HG02571 (cell line): ENCODE measurements around the gene CCDC40.

Source experiments
- ATAC-seq: cut with Tn5 transposase; IDR thresholded peaks from one replicate; pipeline ENCODE4 v1.9.1; 2021; ENCODE audit warnings: mild to moderate bottlenecking, moderate library complexity; ENCODE audit not compliant: unreplicated experiment

CCDC40 gene

DNA sequence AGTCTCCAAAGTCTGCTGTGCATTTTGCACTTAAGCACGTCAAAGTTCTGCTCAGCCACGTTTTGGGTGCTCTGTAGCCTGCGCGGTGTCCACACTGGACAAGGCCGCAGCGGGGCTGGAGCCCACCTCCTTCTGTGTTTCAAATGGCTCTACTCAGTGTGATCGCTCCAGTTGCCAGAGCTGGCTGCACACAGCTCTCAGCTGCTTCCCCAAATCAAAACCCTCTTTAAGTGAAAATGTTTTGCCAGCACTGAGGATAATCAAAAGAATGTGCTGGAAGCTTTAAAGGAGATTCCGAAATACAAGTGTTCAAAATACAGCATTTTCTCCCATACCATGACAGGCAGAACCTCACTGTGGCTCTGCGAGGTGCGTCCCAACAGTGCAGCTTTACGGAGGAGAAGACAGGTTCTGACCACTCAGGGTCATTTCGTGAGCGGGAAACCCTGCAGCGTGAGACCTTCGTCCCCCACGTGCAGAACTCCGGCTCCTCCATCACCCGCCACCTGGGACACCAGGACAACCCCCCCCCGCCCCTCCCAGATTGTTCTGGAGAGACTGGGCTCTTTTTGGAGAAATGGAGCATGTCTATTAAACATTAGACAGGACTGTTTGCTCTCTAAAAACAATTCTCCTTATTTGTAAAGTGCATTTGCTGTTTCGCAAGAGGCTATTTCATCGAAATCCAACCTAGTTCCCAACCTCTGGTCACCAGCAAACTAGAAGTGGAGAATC lies 17.4 kb upstream of the CCDC40 start:
- no peak for ATAC-seq

DNA sequence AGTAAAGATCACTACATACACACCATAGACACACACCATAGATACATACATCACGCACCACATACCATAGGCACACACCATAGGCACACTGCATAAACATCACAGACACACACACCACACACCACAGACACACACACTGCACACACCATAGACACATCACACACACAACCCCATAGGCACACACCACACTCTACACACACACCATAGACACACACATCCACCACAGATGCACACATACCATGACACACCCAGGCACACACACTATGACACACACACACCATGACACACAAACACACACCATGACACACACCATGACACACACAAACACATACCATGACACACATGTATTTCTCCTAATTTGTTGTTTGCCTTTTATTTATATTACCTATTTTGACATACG lies 14.8 kb upstream of the CCDC40 start:
- no peak for ATAC-seq

DNA sequence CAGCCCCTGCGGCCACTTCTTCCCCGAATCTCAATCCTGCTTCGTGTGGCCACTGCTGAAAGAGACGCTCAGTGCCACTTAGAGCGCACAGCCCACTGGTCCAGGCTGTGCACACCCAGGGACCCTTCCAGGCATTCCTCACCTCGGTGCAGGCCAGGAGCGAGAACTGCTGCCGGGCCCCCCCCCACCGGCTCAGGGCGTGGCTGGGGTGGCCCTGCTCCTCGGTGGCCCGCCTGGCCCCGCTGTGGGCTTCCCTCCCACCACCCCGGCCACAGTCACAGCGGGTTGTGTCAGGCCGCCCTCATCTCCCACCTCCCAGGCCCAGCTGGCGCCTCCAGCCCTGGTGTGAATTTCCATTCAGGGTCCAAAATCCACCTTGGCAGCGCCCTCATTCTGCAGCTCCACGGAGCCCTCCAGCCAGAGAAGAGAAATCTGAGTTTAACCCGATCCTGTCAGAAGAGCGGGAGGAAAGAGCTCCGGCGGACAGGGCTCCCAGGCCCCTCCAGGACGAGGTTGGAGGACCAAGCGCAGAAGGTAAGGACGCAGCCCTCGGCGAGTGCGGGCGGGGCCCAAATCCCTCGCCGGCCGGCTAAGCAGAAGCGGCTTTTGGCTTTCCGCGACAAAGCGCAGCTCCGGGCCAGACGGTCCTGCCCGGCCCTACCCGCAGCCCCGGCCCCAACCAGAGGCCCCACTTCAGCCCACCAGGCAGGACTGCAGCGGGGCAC lies 12.8 kb upstream of the CCDC40 start:
- ATAC-seq, result no peak

DNA sequence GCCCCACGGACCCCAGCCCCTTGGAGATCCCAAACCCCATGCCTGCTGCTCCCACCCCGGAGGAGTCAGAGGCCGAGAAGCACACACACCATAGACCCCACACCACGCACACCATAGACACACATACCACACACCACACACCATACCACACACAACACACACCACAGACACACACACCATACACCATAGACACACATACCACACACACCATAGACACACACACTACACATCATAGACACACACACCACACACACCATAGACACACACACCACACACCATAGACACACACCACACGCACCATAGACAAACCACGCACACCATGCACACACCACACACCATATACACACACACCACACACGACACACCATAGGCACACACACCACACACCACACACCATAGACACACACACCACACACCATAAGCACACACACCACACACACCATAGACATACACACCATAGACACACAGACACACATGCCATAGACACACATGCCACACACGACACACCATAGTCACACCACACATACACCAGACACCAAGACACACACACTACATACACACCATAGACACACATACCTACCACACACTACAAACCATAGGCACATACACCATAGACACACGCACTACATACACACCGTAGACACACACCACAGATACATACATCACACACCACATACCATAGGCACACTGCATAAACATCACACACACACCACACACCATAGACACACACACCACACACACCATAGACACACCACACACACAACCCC lies 12.1 kb upstream of the CCDC40 start:
- no peak for ATAC-seq

DNA sequence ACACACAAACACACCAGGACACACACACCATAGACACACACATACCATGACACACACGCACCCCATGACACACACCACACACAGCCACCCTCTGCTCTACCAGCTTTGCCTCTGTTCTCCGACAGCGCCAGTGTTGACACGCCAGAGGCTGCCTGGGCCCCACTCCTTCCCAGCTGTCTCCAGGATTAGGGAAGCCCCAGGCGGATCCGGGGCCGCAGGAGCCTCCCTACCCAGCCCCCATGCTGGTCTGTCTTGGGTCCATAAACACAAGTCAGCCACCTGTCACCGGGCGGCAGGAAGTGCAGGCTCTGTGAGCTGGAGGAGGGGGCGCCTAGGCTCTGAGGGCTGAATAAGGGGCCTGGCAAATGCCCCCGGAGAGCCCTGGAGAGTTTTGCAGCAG lies 11.3 kb upstream of the CCDC40 start:
- no peak for ATAC-seq

DNA sequence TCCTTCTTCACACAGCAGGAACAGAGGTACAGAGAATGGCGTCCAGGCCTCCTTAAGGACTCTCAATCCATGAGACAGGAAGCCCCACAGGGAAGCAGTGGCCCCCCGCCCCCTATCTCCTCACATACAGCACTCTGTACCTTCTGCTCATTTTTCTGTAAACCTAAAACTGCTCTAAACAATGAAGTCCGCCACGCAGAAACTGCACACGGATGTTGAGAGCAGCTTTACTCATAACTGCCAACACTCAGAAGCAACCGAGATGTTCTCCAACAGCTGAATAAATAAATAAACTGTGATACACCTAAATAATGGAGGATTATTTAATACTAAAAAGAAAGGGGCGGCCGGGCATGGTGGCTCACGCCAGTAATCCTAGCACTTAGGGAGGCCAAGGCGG lies 10.6 kb upstream of the CCDC40 start:
- no peak for ATAC-seq

DNA sequence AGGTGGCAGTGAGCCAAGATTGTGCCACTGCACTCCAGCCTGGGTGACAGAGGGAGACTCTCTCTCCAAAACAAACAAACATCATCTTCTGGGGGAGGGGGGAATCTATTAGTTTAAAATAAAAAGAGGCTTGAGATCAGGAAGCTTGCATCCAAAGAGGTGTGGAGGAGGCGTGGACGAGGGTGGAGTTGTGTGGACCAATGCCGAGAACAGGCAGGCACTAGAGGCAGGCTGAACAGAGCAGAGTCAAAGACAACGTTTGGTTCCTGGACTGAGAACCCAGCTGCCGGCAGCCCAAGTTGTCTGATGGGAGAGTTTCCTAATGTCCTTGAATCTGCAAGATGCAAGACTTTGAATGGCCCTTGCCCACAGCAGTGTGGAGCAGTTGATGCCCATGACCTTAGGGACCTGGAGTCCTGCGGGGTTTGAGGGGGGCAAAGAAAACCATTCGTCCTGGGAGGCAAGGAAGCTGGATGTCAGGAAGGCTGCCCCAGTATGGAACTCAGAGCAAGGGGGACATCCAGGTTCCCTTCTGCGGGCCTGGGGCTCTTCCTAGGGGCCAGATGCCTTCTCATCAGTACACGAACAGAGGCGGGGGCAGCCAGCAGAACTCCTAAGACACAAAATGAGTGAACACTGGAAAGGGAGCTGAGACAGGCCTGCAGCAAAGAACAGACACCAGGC lies 9.9 kb upstream of the CCDC40 start:
- ATAC-seq, result no peak

DNA sequence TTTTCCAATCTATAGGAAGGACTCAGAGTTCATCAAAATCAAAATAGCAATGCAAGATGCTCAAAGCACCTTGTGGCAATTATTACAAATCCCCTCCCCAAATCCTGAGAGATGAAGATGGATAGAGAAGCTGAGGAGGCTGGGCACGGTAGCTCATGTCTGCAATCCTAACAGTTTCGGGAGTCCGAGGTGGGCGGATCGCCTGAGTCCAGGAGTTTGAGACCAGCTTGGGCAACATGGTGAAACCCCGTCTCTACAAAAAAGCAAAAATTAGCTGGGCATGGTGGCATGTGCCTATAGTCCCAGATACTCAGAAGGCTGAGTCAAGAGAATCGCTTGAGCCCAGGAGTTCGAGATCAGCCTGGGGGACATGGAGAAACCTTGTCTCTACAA lies 9.4 kb upstream of the CCDC40 start:
- no peak for ATAC-seq

DNA sequence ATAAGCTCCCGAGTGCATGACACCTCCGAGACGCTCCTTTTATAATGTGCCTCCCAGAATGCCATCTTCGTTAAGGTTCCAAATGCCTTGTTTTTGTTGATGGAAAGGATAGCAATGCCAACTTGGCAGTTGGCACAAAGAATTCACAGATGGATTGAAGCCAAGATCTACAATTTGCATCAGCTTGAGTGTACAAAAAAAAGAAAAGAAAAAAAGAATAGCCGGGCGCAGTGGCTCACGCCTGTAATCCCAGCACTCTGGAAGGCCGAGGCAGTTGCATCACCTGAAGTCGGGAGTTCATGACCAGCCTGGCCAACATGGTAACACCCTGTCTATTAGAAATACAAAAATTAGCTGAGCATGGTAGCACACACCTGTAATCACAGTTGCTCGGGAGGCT lies 8.4 kb upstream of the CCDC40 start:
- ATAC-seq, result no peak

DNA sequence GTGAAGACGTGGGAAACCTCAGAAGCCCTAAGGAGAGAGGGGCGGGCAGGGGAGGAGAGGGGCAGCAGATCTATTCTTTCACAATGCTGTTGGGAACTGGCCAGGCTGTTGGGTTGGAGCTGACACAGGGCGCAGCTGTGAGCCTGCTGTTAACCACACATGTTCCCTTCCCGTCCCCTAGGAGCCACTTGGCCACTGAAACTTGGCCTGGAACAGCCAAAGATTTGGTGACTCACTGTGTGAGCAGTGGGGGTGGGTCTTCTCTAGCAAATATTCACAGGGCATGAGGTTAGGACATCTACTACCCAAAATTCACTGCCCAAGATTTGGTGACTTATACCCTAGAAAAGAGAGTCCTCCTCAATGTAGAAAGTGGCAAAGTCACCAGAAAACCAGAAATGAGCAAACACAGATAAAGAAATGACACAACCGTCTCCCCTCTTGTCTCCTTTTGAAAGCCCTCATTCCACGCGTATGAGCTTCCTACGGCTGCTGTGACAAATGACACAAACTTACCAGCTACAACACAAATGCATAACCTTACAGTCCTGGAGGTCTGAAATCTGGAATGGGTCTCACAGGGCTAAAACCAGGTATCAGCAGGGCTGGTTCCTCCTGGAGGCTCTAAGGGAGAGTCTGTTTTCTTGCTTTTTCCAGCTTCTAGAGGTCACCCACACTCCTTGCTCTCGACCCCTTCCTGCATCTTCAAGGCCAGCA lies 7.0 kb upstream of the CCDC40 start:
- ATAC-seq, result no peak

DNA sequence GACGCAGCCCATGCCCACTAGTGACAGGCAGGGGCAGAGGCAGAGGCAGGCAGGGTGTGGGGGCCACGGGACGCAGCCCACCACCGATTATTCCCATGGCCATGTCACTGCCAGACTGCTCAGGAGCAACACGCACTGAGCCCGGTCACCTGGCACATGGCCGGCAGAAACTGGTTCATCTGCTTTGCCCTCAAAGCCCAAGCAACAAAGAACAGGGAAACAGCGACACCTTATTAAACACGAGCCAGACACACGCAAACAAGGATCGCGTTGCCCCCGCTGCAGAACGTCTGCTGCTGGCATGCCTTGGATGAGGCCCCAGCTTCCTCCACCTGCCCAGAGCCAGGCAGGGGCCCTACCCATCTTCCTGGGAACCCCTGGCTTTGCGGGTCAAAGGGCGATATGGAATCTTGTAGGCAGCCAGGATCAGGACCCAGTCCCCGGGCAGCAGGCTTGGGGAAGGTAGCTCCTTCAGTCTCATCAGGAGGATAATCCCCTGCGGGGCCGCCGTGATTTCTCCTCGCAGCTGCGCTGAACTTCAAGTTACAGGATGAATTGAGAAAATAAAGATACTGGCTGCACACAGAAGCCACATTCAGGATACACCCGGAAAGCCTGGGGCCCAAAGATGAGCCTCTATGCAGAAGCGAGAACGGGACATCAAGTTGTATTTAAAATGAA lies 5.6 kb upstream of the CCDC40 start:
- ATAC-seq, result no peak

DNA sequence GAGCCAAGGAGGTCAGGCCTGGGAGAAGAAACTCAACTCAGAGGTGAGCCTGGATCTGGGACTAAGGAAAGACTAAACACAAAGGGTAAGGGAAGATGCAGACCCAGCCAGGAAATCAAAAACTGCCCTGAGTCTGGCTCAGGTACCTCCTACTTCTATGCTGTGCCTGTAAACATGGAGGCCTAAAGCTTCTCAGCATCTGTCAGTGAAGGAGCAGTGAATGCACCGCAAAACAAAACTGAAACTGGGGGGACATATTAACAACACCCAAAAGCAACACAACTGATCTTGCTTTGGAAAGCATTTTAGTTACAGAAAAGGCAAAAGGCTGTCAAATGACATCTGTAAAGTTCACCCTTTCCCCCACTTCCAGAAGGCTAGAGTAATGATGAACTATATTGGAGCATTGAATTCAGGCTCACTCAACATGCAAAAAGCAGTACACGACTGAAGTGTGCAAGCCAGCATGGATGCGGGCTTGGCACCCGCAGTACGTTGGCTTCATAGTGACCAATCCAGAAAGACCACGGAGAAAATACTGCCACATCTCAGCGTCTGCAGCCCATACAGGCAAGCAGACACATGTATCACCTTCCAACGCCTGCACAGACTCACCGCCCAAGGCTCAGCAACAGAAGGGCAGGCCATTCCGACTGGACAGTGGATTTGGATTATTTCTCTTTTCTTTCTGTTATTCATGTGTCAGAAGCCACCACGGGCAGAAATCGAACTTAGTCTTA lies 4.6 kb upstream of the CCDC40 start:
- no peak for ATAC-seq

DNA sequence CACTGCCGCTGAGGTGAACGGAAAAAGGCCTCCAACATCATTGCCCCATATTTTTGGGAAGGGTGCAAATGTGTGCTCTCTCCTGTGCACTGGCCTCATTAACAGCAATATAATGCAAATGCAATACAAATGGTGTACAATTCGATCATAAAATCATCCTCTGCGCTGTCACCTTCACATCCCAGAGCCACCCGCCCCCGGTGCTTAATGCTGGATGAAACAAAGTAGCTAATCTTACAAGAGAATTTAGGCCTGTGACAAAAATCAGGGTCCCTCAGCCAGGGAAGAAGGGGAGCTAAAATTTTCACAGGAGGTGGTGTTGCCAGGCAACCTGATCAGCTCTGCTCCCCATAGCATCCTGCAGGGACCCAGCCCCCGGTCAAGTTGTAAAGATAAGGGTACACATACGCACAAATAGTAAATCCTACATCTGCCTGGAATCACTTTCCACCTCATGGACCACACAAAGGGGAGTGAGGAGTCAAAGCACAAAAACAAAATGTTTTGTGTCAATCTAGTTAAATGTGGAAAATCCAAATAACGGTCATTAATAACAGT lies 3.7 kb upstream of the CCDC40 start:
- ATAC-seq, result no peak

DNA sequence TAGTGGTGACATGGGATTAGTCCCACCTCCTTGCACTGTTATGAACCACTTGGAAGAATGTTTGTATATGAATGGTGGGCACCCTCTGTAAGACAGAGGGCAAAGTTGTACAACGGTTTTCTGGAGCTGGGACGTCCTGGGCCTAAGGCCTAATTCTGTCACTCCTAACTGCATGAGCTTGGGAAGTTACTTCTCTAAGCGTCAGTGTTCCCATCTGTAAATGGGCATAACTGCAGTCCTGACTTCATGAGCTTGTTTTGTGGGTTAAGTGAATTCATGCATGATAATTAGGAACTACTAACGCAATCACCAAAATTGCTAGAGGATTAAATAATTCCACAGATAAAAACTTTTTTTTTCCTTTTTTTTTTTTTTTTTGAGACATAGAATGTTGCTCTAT lies 2.6 kb upstream of the CCDC40 start:
- ATAC-seq, result no peak

DNA sequence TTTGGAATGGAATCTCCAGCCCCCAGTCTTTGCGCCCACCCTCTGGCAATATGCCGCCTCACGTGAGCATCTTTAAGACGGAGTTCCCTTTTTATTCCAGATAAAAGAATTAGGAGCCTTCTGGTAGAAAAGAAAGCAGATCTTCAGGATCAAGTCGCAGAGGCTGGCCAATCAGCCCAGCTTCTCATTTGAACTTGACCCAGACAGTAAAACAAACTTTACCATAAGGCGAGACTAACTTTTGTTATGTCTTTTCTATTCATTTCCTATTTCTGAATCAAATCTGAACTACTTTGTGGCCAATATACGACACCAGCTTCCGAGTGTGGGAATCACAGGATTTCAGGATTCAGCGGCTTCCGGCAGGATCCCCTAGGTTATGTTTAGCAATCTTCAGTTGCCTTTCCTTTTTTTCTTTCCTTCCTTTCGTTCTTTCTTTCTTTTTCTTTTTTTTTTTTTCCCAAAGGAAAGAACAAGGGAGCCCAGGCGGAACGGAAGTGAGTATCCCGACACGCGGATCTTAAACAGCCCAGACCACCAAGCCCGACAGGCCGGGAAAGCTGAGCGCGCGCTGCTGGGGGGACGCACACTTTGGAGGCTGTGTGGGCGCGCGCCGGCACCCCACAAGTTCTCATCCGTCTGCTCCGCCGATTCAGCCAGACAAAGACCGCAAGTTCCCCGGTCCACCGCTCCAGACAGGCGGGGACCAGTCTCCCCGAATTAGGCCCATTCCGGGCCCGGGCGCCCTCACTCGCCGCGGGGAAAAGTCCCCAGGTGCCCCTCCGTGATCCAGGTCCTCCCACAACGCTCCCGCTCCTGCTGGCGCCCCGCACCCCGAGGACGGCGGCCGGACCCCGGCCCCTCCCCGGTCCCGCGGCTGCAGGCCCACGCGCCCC lies 1.4 kb upstream of the CCDC40 start:
- no peak for ATAC-seq

DNA sequence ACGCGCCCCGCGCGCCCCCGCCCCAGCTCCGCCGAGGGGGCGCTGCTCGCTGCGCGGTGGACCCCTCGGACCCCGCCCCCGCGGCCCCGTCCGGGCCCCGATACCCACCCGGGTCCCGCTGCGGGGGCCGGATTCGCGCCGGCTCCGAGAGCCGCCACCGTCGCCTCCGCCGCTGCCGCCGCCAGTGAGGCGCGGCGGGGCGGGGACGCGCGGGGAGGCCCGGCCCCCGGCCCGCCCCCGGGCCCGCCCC lies 830 bp upstream of the CCDC40 start, which contains the start of gene TBC1D16:
TSS of gene TBC1D16 (minus strand) at position 186 of the 250 bp plus-strand sequence. CDS start 22,325 bp downstream, outside the sequence.
- no peak for ATAC-seq

DNA sequence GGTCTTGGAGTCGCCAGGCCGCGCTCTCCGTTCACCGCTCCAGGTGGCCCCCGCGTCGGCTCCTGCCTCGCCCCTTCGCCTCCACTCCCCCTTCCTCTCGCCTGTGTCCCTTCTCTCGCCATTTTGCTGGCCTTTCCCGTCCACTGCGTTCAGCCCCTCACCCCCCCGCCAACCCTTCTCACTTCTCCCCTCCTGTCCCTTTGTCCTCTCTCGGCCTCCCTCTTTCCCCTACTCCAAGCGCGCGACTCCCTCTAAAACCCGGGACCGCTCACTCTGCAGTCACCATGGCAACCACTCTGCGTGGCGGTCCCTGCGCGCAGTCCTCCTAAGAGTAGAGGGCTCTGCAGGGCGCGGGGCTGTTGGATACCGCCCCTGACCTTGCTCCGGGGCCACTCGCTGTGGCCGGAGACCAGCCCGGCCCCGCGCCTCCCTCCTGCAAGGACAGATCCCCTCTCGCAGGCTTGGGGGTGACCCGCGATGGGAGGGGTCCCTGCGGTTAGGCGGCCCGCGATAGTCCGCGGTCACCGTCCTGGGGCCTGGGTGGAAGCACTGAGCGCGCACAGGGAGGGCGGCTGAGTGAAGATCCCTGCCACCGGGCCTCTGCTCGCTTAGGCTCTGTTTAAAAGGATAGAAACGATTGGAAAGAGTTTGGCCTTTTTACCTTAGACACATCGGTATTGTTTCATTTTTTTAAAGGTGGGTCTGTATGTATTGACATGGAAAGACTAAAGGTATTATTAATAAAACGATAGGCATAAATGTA lies 454 bp downstream of the CCDC40 start:
- ATAC-seq, result no peak

DNA sequence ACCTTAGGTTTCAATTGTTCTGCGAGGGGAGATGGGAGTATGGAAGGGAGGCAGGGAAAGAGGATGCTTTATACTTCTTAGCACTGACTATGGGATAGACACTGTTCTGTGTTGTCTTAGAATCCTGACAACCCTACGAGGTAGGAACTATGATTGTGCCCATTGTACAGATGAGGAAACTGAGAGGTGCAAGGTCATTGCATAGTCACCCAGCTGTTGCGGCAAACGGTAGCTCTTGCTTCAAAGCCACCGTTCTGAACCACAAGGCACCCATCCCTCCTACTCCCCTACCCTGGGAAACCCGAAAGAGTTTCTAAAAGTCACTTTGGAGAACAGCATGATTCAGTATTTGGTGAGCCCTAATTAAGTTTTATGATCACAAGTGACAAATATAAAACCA lies 7.5 kb downstream of the CCDC40 start:
- ATAC-seq, result no peak
